HEK293T (cell line): Measurements from ENCODE around the gene SCGB1D4.

ENCODE experiments used
- ELF4 ChIP-seq: fragments of 450-650 bp; IDR thresholded peaks from 2 replicates; pipeline ENCODE4 v1.6.1; 2017; ENCODE audit warnings: antibody characterized with exemption
- FOXK2 ChIP-seq: fragments of 450-650 bp; IDR thresholded peaks from 2 replicates; pipeline ENCODE4 v1.6.1; 2016; ENCODE audit warnings: mild to moderate bottlenecking
- FOXM1 ChIP-seq: fragments of 450-650 bp; IDR thresholded peaks from 2 replicates; pipeline ENCODE4 v1.6.1; 2017; ENCODE audit warnings: mild to moderate bottlenecking, borderline replicate concordance
- L3MBTL2 ChIP-seq: fragments of 450-650 bp; conservative IDR thresholded peaks from 2 replicates; pipeline ENCODE4 v1.6.1; 2016; ENCODE audit warnings: mild to moderate bottlenecking
- NFRKB ChIP-seq: fragments of 450-650 bp; IDR thresholded peaks from 2 replicates; pipeline ENCODE4 v1.6.1; 2016; ENCODE audit warnings: mild to moderate bottlenecking, moderate library complexity
- SP1 ChIP-seq: fragments of 450-650 bp; IDR thresholded peaks from 2 replicates; pipeline ENCODE4 v1.6.1; 2017
- SUZ12 ChIP-seq: fragments of 450-650 bp; IDR thresholded peaks from 2 replicates; pipeline ENCODE4 v1.6.1; 2016; ENCODE audit warnings: mild to moderate bottlenecking
- ZNF384 ChIP-seq: fragments of 450-650 bp; IDR thresholded peaks from 2 replicates; pipeline ENCODE4 v1.6.1; 2016

GRCh38 chr11:62280452-62280851 lies 18.4 kb downstream of the SCGB1D4 start:
- no peak for TF ChIP-seq L3MBTL2
- no peak for TF ChIP-seq ELF4
- no peak for TF ChIP-seq NFRKB
- no peak for TF ChIP-seq SP1
- TF ChIP-seq FOXM1, result no peak
- no peak for TF ChIP-seq ZNF384
- TF ChIP-seq SUZ12, result no peak
- TF ChIP-seq FOXK2, result no peak
